Stimulated activated CD4-positive, alpha-beta T cell treated with anti-CD3 and anti-CD28 coated beads, Interleukin-12 subunit alpha, Interleukin-12 subunit beta, amount 100 ng/mL, for 4 hours (primary cell): ENCODE results near the gene UGGT2.
"Not testable (repeated sequence)": the region's sequence is repeated elsewhere in the genome, so short reads cannot be mapped to it uniquely, and the experiment has no call there.

ENCODE experiments used
- DNase-seq: peaks from one replicate; pipeline ENCODE4 v3.0.0-alpha.2; 2020

The UGGT2 gene

GRCh38 chr13:95893861-95894260, 159.3 kb downstream of the UGGT2 start:
- DNase-seq, result no peak

DNA sequence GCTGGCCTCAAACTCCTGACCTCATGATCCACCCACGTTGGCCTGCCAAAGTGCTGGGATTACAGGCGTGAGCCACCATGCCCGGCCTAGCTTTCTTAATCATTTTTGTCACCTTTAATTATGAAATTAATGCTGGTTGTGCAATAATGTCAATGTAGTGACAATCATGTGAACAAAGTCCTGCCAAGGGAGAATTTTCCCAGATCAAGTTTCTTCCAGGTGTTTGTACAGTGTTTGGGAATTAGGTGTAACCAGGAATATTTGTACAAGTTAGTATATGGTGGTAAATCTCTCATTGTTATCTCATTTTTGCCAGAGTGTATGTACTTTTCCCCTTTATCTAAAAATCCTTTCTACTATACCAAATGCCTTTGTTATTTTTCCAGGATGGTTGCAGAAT, 171.1 kb downstream of the UGGT2 start:
- no peak for DNase-seq

GRCh38 chr13:95880331-95880730, 172.9 kb downstream of the UGGT2 start:
- DNase-seq, result no peak

GRCh38 chr13:95874286-95874685, 178.9 kb downstream of the UGGT2 start:
- DNase-seq, result no peak

GRCh38 chr13:95870421-95870820, 182.8 kb downstream of the UGGT2 start:
- no peak for DNase-seq

DNA sequence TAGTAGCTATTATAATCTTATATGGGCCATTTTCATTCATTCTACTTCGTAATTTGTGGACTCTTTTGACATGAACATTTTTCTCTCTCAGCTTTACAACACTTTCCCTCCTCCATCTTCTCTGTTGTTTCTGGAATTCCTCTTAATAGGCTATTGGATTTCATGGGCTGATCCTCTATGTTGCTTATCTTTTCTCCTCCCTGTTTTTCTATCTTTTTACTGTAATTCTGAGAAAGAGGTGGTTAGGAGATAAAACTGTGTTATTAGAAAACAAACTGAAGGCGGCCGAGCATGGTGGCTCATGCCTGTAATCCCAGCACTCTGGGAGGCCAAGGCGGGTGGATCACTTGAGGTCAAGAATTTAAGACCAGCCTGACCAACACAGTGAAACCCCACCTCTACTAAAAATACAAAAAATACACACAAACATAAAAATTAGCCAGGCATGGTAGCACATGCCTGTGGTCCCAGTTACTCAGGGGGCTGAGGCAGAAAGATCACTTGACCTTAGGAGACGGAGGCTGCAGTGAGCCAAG, 188.1 kb downstream of the UGGT2 start:
- no peak for DNase-seq

DNA sequence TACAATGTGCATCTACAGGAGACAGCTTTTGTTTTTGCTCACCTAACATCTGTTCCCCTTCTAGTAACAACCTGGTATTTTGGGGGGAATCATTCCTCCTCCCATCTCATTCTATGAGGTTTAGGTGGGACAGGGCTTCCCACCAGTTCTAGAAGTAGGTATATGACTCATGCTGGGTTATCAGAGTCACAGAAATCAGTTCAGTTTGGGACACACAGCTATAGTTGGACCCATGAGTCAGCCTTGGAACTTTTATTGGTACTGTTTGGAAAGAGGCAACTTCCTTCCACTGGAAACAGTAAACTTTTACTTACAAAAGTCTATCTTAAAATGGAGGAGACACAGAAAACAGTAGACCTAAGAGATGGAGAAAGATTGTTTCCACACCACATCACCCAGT, 190.8 kb downstream of the UGGT2 start:
- no peak for DNase-seq

- no peak for DNase-seq
These were observed 191.9 kb downstream of the UGGT2 start for GRCh38 chr13:95861296-95861695.

DNA sequence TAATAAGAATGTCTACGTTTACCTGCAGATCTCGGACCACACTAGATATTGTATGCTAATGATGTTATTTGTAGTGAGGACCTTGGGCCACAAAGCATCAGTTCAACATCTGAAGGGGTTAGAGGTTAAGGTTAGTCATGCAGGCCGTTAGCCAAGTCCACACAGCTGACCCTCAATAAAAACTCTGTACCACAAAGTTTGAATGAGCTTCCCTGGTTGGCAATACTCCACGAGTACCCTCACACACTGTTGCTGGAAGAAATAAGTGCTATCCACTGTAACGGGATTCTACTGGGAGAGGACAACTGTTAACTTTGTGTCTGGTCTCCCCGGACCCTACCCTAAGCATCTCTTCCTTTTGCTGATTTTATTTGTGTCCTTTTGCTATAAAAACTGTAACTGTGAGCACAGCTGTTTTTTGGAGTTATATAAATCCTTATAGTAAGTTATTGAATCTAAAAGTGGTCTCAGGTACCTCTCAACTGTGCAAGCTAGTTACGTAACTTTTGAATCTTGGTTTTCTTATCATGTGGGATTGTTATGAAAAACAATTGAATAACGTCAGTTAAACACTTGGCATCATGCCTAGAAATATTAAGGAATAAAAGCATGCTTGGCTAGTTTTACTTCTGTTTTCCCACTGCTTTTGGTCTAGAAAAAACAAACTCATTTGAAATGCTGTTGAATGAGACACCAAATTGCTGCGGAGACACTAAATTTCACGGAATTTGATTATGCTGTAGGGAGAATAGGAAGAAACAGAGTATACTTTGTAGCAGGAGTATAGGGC, 194.7 kb downstream of the UGGT2 start:
- no peak for DNase-seq

DNA sequence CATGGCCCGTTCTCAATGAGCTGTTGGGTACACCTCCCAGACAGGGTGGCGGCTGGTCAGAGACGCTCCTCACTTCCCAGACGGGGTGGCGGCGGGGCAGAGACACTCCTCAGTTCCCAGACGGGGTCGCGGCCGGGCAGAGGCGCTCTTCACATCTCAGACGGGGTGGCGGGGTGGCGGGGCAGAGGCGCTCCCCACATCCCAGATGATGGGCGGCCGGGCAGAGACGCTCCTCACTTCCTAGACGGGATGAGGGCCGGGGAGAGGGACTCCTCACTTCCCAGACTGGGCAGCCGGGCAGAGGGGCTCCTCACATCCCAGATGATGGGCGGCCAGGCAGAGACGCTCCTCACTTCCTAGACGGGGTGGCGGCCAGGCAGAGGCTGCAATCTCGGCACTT, 207.5 kb downstream of the UGGT2 start:
- not testable (repeated sequence) for DNase-seq

GRCh38 chr13:95842898-95843297, 210.3 kb downstream of the UGGT2 start:
- no peak for DNase-seq

DNA sequence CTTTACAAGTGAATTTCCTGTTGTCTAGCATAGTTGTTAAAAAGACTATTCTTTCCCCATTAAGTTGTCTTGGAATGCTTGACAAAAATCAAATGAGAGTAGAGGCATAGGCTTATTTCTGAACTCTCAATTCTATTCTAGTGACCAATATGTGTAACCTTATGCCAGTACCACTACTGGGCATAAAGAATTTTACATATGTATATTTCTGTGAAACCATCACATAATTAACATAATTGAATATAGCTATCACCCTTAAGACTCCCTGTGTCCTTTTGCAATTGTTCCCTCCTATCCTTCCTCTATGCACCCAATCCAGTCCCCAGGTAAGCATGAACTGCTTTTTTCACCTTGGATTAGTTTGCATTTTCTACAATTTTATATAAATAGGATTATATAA, 211.3 kb downstream of the UGGT2 start:
- DNase-seq, result no peak

DNA sequence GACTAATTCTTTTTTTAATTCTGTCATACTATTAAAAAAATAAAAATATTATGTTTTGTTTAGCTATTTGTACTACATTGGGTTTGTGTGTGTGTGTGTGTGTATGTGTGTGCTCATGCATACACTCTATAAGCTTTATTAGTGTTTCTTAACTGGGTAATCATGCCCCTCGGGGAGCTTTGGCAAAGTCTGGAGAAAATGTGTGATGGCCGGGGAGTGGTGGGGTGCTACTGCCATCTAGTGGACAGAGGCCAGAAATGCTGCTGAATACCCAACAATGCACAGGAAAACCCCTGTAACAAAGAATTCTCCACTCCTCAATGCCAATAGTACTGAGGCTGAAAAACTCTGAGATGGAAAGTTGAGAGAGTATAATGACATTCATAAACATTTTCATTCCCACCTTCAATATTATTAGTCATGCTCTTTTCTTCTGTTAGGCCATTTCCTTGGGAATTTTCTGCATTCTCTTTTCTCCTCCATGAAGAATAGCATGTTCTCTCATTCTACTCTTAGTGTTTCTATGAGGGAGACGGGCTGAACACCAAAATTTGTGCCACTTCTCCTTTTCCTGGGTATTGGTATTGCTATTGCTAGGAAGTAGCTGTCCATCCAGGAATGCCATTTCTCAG, 219.0 kb downstream of the UGGT2 start:
- peak; percentile 53 for DNase-seq

DNA sequence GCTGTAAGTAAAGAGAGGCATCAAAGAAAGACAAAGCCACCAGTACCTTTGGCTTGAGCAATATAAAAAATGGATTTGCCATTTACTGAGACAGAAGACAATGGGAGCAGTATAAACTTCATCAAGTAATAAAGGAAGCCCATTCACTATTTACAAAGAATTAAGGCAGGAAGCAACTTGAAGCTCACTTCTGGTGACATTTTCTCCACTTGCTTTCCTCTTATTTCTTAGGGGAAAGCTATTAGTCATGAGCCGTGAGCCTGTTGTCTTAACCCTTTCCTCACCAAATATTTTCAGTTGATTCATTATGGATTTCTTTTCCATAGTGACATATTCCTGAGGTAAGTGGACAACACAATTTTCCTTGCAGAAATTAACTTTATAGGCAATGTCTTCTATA, 219.5 kb downstream of the UGGT2 start:
- DNase-seq, result no peak

DNA sequence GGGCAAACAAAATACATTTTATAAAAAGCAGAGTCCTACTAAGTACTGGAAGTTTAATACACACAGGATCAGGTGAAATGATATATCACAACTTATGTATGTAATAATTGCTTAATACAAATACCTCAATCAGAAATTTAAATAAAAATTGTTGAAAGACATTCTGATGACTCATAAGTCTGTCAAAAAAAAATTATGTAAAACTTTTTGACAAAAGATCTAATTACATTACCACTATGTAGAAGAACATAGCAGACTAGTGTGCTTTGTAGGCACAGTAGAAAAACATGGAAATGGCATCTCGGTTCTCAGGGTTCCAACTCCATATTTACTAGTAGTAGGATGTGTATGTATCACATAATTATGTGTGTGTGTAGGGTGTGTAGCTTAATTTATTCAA, 220.1 kb downstream of the UGGT2 start:
- no peak for DNase-seq

GRCh38 chr13:95822303-95822702, 230.9 kb downstream of the UGGT2 start:
- no peak for DNase-seq

DNA sequence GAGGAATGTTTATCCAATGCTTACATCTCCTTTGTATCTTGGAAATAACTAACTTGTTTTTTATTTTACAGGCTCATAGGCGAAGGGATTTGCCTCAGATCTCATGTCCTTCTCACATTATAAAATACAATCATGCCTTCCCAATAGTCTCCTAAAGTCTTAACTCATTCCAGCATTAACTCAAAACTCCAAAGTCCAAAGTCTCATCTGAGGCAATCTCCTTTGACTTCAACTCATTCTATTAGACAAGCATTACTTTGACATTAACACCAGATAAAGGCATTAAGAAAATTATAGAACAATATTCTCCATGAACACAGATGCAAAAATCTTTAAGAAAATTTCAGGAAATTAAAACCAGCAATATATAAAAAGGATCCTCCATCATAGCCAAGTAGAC, 238.7 kb downstream of the UGGT2 start:
- DNase-seq, result no peak

- DNase-seq, result no peak
These were observed 240.1 kb downstream of the UGGT2 start for GRCh38 chr13:95813139-95813538.

GRCh38 chr13:95809429-95809828, 243.8 kb downstream of the UGGT2 start:
- no peak for DNase-seq

GRCh38 chr13:95805921-95806320, 247.3 kb downstream of the UGGT2 start:
- DNase-seq, result no peak

DNA sequence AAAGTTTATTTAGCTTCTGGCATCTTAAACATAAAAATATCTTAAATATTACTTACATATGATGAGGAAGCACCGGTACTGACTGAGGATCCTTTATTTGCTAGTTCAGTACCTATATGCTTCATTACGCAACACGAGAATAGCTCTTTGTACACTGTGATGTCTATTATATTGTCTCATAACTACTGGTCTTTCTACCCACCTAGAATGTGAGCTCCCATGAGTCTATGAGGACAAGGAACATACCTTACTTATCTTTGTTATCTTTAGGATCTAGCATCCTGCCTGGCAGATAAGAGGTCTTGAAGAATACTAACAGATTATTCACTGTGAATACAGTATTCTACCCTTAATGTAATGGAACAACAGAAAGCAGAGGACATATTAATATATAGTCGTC, 251.4 kb downstream of the UGGT2 start:
- no peak for DNase-seq

DNA sequence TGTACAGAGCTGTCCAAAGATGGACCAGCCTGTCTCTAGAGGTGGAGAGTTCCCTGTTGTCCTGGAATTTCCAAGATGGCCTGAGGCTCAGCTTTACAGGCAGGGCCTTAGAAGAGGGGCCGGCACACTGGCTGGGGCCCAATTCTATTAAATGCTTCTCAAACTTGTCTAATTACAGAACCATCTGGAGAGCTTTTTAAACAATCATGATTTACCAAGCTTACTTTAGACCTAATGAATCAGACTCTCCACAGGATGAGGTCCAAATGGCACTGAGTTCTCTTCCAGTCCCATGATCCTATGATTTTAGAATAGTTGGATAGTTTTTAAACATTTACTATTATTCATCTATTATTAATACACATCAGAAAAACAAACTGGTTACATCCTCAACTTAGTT, 252.8 kb downstream of the UGGT2 start:
- no peak for DNase-seq

- DNase-seq, result no peak
These were observed 256.2 kb downstream of the UGGT2 start for GRCh38 chr13:95797016-95797415.

GRCh38 chr13:95793781-95794180, 259.4 kb downstream of the UGGT2 start:
- DNase-seq, result no peak
